ENCODE results near the gene RILPL1.

GRCh38 chr12:123441523-123442164, 91.9 kb downstream of the RILPL1 start:
- TF ChIP-seq, protein P1, sequence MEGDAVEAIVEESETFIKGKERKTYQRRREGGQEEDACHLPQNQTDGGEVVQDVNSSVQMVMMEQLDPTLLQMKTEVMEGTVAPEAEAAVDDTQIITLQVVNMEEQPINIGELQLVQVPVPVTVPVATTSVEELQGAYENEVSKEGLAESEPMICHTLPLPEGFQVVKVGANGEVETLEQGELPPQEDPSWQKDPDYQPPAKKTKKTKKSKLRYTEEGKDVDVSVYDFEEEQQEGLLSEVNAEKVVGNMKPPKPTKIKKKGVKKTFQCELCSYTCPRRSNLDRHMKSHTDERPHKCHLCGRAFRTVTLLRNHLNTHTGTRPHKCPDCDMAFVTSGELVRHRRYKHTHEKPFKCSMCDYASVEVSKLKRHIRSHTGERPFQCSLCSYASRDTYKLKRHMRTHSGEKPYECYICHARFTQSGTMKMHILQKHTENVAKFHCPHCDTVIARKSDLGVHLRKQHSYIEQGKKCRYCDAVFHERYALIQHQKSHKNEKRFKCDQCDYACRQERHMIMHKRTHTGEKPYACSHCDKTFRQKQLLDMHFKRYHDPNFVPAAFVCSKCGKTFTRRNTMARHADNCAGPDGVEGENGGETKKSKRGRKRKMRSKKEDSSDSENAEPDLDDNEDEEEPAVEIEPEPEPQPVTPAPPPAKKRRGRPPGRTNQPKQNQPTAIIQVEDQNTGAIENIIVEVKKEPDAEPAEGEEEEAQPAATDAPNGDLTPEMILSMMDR (IDR thresholded peaks at IDR 0.05), result no peak
- TF ChIP-seq POLR2A (IDR thresholded peaks at IDR 0.05) (no peak), POLR2AphosphoS5 (IDR thresholded peaks at IDR 0.05) (no peak)
